ENCODE measurements around the gene ACSM3.

- TF ChIP-seq POLR2A (IDR thresholded peaks at IDR 0.05) = no peak
- TF ChIP-seq, protein P1, sequence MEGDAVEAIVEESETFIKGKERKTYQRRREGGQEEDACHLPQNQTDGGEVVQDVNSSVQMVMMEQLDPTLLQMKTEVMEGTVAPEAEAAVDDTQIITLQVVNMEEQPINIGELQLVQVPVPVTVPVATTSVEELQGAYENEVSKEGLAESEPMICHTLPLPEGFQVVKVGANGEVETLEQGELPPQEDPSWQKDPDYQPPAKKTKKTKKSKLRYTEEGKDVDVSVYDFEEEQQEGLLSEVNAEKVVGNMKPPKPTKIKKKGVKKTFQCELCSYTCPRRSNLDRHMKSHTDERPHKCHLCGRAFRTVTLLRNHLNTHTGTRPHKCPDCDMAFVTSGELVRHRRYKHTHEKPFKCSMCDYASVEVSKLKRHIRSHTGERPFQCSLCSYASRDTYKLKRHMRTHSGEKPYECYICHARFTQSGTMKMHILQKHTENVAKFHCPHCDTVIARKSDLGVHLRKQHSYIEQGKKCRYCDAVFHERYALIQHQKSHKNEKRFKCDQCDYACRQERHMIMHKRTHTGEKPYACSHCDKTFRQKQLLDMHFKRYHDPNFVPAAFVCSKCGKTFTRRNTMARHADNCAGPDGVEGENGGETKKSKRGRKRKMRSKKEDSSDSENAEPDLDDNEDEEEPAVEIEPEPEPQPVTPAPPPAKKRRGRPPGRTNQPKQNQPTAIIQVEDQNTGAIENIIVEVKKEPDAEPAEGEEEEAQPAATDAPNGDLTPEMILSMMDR (IDR thresholded peaks at IDR 0.05) = no peak
These were observed 11.0 kb downstream of the ACSM3 start for GRCh38 chr16:20774703-20775362.

All from lower leg skin (tissue), 3 donors.